GM13977 (cell line): ENCODE data around the gene ERICH6B.

Experiments
- DNase-seq: peaks from one replicate; pipeline ENCODE4 v3.0.0; 2012; ENCODE audit warnings: low spot score
- in situ Hi-C: fragments of 300-500 bp; cut with MboI; formaldehyde crosslinking; loops from one replicate; pipeline ENCODE4 v1.12.0; 2022; ENCODE audit warnings: low sequenced_read_pairs, low pct_unique_long_range_greater_than_20kb, mixed read lengths, inconsistent platforms; ENCODE audit not compliant: unreplicated experiment
- TF ChIP-seq, protein P1 (sequence below): IDR thresholded peaks from 2 replicates; pipeline ENCODE4 v1.5.1; 2012; ENCODE audit warnings: mild to moderate bottlenecking, control low read depth; ENCODE audit not compliant: insufficient read depth; ENCODE audit errors: extremely low read depth, missing control alignments

The ERICH6B gene

DNA sequence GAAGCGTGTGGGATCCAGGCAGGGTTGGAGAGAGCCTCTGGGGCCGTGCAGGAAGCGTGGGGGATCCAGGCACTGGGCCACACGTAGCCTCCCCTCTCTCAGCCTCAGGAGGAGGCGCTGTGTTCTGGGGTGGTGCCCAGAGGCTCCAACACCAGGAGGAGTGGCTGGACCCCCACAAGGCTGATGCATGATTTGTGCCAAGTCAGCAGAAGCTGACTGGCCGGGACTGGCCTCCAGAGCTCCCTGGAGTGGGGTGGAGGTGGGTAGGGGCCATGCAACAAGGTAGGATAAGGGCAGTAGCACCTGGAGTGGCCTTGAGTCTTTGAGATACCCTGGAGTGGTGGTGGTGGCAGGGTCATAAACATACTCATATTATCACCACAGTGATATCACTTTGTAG, 75.3 kb downstream of the ERICH6B start:
- TF ChIP-seq, protein P1, sequence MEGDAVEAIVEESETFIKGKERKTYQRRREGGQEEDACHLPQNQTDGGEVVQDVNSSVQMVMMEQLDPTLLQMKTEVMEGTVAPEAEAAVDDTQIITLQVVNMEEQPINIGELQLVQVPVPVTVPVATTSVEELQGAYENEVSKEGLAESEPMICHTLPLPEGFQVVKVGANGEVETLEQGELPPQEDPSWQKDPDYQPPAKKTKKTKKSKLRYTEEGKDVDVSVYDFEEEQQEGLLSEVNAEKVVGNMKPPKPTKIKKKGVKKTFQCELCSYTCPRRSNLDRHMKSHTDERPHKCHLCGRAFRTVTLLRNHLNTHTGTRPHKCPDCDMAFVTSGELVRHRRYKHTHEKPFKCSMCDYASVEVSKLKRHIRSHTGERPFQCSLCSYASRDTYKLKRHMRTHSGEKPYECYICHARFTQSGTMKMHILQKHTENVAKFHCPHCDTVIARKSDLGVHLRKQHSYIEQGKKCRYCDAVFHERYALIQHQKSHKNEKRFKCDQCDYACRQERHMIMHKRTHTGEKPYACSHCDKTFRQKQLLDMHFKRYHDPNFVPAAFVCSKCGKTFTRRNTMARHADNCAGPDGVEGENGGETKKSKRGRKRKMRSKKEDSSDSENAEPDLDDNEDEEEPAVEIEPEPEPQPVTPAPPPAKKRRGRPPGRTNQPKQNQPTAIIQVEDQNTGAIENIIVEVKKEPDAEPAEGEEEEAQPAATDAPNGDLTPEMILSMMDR = no peak
- DNase-seq = no peak
- in situ Hi-C loops = no loop called here

DNA sequence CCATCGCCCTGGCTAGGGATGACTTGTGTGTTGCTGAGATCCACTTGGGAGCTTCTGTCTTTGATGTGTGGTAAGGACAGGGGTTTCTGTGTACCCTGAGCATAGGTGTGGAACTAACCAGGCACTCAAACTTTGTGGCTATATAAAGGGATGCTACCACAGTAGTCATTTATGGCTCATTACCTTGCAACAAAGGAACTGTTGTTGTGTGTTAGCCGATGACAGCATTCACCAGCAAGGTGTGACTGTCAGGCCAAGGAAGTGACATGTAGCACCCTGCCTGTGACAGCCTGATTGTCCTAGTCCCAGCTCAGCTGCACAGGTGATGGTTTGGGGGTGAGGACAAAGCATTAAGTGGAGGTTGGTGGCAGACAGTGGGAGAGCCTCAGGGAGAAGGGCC, 77.2 kb downstream of the ERICH6B start:
- in situ Hi-C loops = no loop called here
- DNase-seq = no peak
- TF ChIP-seq, protein P1 = no peak

DNA sequence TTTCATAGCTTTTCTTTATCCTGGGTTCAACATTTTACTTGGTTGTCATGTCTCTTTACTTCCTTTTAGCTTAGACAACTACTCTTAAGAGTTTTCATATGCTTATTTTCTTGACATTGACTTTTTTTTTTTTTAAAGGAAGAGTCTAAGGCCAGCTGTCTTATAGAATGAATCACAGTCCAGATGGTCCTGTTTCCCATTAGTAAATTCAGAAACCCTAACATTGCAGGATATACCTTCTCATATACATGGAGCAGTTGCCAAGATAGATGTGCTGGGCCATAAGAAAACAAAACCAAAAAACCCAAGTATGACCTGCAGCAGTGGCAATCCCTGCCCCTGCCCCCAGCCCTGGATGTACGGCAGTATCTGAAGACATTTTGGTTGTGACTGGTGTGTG, 78.0 kb downstream of the ERICH6B start:
- no peak for DNase-seq
- in situ Hi-C loops = no loop called here
- TF ChIP-seq, protein P1 = no peak

DNA sequence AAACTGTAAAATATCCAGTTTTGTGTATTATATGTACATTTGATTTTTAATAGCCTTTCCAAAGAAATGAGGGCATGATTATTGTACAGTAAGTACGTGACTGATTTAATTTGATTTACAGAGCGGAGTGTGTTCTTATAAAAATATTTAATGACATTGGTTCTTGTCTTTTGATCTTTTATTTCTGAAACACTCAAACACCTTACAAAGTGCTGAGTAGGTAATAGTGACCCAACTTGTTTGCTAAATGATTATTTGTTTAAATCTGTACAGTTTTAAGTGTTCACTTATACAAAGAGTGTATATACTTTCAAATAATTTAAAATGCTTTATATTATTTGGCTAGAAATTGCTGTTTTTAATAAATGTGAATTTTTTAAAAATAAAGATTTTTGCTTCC, 79.3 kb downstream of the ERICH6B start:
- TF ChIP-seq, protein P1 = no peak
- no peak for DNase-seq
- in situ Hi-C loops = no loop called here

DNA sequence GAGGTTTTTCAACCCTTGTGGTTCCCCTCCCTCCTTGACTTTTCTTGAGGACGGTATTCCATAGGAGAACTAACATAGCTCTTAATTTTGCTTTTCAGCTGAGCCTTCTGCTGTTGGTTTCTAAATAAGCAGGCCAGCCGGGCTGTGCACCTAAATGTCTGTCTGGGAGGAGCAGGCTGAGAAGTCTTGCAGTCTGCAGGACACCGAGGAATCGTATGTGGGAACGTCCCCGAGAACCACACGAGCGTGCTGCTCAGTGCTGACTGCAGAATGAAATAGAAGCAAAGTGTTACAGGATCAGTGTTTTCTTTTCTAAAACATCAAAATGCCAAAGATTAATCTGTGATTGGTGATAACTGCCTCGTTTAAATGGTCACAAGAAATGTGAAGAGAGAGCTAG, 80.9 kb downstream of the ERICH6B start:
- in situ Hi-C loops = no loop called here
- TF ChIP-seq, protein P1 = no peak
- no peak for DNase-seq

DNA sequence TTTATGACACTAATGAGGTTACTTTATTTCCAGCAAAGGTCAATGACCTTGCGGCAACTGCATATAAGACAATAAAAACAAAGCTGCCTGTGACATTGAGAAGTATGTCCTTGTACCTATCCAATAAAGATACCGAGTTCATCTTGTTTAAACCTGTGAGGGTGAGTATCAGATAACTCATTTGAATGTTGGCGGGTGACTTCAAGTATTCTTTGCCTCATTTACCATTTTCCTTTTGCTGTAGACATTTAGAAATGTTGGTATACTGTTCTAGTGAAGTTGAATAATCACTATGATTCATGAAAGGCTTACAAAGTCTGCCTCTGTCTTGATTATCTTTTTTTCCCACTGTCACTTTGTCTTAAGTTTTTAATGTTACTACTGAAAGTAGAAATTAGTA, 85.8 kb downstream of the ERICH6B start:
- no peak for DNase-seq
- TF ChIP-seq, protein P1 = no peak
- in situ Hi-C loops = no loop called here

DNA sequence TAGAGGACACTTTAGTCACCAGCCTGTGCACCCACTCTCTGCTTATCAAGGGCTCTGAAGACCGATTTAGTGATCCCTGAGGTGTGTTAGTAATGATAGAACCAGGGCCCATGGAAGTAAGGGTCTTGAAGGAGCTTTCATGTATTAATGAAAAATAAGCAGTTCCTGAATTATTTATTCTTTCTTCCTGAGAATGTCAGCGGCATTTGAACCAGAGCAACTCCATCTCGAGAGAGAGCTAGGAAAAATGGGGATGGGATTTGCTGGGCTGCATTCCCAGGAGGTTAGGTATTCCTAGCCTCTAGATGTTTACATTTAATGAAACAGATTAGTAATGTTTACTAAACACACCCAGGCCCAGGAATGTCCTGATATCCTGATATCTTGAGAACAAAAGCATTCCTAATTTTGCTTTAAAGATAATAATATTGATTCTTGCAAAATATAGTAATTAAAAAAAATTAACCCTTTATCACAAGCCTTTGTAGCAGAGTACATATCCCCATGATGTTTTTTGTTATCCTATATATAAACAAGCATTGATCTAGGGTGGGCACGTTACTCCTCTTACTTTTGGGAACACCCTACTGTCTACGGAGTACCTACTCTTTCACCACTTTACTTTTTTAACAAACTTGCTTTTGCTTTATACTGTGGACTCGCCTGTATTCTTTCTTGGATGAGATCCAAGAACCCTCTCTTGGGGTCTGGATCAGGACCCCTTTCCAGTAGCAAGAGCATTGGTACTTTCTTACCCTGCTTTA, 87.7 kb downstream of the ERICH6B start:
- TF ChIP-seq, protein P1 = no peak
- DNase-seq = no peak
- in situ Hi-C loops = no loop called here
